Coronary artery (tissue), 2 donors: ENCODE data around the gene PROSER3.
"Not testable (repeated sequence)": the region's sequence is repeated elsewhere in the genome, so short reads cannot be mapped to it uniquely, and the experiment has no call there.

ENCODE experiments used
- DNase-seq: peaks from one replicate; pipeline ENCODE4 v3.0.0-alpha.2; 2017; ENCODE audit warnings: low spot score
- H3K27ac ChIP-seq, 2 donors: fragments of 200-600 bp; sonication (generic); one replicate each; pipeline ENCODE4 v1.5.1; 2016 to 2019
- H3K4me3 ChIP-seq: fragments of 200-600 bp; sonication (generic); 2 replicates; pipeline ENCODE4 v1.5.1; 2016; ENCODE audit warnings: mild to moderate bottlenecking, moderate library complexity
- TF ChIP-seq, protein P1 (sequence below): fragments of 200-600 bp; sonication (generic); IDR thresholded peaks from one replicate; pipeline ENCODE4 v1.5.1; 2019; ENCODE audit warnings: antibody characterized with exemption

The PROSER3 gene

DNA sequence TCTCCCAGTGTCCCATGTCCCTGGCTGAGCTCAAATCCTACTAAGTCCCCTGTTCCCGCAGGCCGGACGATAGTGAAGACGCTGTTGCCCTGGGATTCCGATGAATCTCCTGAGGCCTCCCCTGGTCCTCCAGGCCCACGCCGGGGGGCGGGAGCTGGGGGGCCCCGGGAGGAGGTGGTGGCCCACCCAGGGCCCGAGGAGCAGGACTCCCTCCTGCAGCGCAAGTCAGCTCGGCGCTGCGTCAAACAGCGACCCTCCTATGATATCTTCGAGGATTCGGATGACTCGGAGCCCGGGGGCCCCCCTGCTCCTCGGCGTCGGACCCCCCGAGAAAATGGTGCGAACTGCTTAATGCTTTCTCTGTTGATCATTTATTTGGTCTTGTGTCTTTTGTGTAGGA, 34.3 kb upstream of the PROSER3 start:
- TF ChIP-seq, protein P1, sequence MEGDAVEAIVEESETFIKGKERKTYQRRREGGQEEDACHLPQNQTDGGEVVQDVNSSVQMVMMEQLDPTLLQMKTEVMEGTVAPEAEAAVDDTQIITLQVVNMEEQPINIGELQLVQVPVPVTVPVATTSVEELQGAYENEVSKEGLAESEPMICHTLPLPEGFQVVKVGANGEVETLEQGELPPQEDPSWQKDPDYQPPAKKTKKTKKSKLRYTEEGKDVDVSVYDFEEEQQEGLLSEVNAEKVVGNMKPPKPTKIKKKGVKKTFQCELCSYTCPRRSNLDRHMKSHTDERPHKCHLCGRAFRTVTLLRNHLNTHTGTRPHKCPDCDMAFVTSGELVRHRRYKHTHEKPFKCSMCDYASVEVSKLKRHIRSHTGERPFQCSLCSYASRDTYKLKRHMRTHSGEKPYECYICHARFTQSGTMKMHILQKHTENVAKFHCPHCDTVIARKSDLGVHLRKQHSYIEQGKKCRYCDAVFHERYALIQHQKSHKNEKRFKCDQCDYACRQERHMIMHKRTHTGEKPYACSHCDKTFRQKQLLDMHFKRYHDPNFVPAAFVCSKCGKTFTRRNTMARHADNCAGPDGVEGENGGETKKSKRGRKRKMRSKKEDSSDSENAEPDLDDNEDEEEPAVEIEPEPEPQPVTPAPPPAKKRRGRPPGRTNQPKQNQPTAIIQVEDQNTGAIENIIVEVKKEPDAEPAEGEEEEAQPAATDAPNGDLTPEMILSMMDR = no peak
- no peak overlapping the region for H3K4me3 ChIP-seq
- DNase-seq = no peak
- H3K27ac ChIP-seq = no peak overlapping the region

DNA sequence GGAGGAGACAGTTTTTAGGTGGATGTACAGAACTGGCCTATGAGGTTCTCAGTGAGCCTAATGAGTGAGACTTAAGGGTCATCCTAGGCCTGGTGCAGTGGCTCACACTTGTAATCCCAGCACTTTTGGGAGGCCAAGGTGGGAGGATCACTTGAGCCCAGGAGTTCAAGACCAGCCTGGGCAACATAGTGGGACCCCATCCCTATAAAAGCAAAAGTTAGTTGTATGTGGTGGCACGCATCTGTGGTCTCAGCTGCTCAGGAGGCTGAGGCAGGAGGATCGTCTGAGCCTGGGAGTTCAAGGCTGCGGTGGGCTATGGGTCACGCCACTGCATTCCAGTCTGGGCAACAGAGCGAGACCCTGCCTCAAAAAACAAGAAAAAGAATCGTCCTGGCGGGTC, 33.8 kb upstream of the PROSER3 start:
- H3K4me3 ChIP-seq, H3K27ac ChIP-seq, DNase-seq: not testable (repeated sequence)

DNA sequence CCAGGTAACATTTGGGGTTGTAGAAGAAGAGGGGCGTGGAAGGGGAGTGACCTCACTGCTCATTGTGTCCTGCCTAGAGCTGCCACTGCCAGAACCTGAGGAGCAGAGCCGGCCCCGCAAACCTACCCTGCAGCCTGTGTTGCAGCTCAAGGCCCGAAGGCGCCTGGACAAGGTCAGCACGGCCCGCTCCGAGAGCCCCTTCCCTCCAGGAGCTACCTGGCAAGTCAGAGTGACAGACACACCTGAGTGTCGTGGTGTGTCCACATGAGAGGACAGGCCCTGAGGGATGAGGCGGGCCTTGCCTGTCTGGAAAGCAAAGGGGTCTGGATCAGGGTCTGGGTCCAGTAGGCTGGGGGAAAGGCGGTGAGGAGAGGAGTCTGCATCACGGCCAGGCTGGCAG, 33.4 kb upstream of the PROSER3 start:
- Histone ChIP-seq H3K4me3 (no peak overlapping the region), H3K27ac (no peak overlapping the region)
- DNase-seq = no peak
- TF ChIP-seq, protein P1 = no peak

DNA sequence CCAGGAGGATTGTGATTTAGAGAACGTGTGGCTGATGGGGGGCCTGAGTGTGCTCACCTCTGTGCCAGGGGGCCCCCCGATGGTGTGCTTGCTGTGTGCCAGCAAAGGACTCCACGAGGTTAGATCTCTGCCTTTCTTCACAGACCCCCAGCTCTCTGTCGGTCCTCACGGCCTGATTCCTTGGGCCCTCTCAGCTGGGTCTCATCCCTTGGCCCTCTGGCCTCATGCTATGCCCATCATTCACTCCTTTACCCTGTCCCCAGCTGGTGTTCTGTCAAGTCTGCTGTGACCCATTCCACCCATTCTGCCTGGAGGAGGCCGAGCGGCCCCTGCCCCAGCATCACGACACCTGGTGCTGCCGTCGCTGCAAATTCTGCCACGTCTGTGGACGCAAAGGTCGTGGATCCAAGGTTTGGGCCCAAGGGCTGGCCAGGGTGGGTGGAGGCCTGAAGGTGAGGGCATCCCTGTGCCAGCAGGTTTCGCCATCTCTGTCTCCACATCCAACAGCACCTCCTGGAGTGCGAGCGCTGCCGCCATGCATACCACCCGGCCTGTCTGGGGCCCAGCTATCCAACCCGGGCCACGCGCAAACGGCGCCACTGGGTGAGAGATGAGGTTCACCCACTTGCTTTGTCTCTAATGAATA, 32.6 kb upstream of the PROSER3 start:
- no peak for DNase-seq

DNA sequence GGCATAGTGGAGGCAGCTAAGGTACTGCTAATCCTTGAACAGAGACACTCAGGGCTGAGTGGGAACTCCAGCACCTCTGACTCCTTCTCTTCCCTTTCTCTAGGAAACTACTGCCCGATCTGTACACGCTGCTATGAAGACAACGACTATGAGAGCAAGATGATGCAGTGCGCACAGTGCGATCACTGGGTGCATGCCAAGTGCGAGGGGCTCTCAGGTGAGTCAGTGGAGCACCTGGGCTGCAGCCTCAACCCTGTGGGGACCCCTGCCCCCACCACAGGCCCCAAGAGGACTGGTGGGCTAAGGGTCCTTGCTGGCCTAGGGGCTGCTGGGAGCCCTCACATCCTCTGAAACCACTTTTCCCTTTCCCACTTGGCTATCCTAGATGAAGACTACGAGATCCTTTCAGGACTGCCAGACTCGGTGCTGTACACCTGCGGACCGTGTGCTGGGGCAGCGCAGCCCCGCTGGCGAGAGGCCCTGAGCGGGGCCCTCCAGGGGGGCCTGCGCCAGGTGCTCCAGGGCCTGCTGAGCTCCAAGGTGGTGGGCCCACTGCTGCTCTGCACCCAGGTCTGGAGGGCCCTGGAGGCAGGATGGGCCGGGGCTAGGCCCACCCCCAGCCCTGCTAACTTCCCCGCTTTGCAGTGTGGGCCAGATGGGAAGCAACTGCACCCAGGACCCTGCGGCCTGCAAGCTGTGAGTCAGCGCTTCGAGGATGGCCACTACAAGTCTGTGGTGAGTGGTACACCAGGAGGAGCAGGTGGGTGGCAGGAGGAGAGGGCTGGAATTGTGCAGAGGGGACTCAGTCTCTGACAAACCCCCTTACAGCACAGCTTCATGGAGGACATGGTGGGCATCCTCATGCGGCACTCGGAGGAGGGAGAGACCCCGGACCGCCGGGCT, 30.7 kb upstream of the PROSER3 start:
- H3K4me3 ChIP-seq = no peak overlapping the region
- no peak for DNase-seq
- H3K27ac ChIP-seq = no peak overlapping the region

More for the DNA sequence above, 32.6 kb upstream of the PROSER3 start:
- TF ChIP-seq, protein P1 = no peak
- no peak overlapping the region for H3K4me3 ChIP-seq
- H3K27ac ChIP-seq = no peak overlapping the region

DNA sequence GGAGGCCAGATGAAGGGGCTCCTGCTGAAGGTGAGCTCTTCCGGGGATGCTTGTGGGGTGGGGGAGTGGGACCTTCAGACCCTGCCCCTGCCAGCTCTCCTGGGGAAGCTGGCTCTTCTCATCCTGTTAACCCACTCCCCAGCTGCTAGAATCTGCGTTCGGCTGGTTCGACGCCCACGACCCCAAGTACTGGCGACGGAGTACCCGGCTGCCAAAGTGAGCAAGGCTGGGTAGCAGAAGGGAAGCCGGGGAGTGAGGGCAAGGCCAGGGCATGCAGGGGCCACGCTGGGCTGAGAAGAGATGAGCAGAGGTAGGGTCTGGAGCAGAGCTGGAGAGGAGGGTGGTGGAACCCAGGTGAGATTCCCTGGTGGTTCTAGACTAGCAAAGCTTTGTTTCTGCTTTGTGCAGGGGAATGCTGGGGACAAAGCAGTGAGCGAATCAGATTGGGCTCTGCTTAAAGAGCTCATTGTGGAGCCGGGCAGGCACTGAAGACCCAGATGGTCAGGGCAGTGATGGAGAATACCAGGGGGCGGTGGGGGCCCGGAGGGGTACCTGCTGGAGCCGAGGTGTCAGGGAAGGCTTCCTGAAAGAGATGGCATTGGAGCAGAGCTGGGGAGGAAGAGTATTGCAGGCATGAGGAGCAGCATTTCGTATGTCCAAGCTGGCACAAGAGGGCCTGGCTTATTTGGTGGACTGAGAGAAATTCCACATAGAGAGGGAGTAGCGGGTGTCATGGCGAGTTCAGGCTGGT, 29.8 kb upstream of the PROSER3 start:
- Histone ChIP-seq H3K27ac (no peak overlapping the region), H3K4me3 (no peak overlapping the region)
- TF ChIP-seq, protein P1 = no peak
- DNase-seq = no peak

More for the DNA sequence above, 30.7 kb upstream of the PROSER3 start:
- TF ChIP-seq, protein P1 = no peak

DNA sequence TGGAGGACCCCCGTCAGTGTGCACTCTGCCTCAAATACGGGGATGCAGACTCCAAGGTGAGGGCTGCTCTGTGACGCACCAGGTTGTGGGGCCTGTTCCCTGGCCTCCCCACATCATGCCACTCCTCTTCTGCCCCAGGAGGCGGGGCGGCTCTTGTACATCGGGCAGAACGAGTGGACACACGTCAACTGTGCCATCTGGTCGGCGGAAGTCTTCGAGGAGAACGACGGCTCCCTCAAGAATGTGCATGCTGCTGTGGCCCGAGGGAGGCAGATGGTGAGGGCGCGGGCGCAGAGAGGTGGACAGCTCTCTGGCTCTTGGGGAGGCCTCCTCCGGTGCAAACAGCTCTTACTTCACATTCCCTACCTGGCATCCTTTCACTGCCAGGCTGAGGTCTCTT, 29.0 kb upstream of the PROSER3 start:
- H3K4me3 ChIP-seq = no peak overlapping the region
- DNase-seq = no peak
- TF ChIP-seq, protein P1 = no peak
- no peak overlapping the region for H3K27ac ChIP-seq
